Right lobe of liver (tissue), 6 donors: ENCODE data around the gene COMMD4. TPM values are rescaled to one million over a fixed set of nuclear protein-coding genes. Genes with fewer than 3 reads are reported as not detected.
"Not testable (repeated sequence)": the region's sequence is repeated elsewhere in the genome, so short reads cannot be mapped to it uniquely, and the experiment has no call there.

Experiments
- ATAC-seq, 4 donors: fragments of 200-7000 bp; cut with Tn5 transposase; one replicate each; pipeline ENCODE4 v1.9.1; 2020; ENCODE audit warnings: mild to moderate bottlenecking in 4 of 4, moderate library complexity in 4 of 4
- DNase-seq, 3 donors: peaks; one replicate each; pipeline ENCODE4 v3.0.0-alpha.2; 2020
- H3K27ac ChIP-seq, 3 donors: fragments of 200-600 bp; one replicate each; pipeline ENCODE4 v1.8.0; 2022
- H3K27me3 ChIP-seq, 2 donors: fragments of 200-600 bp; one replicate each; pipeline ENCODE4 v1.8.0; 2022
- H3K36me3 ChIP-seq, 4 donors: fragments of 200-600 bp; sonication (generic) in 1 of 4; one replicate each; pipeline versions ENCODE4 v1.5.1 to v1.8.0; 2017 to 2022; ENCODE audit warnings: control low read depth in 1 of 4
- H3K4me1 ChIP-seq, 4 donors: fragments of 200-600 bp; sonication (generic) in 1 of 4; one replicate each; pipeline versions ENCODE4 v1.5.1 to v1.8.0; 2017 to 2022; ENCODE audit warnings: control low read depth in 1 of 4
- H3K4me3 ChIP-seq, 3 donors: fragments of 200-600 bp; one replicate each; pipeline ENCODE4 v1.8.0; 2022
- H3K9me3 ChIP-seq, 4 donors: fragments of 200-600 bp; sonication (generic) in 1 of 4; one replicate each; pipeline versions ENCODE4 v1.5.1 to v1.8.0; 2017 to 2022; ENCODE audit warnings: control low read depth in 1 of 4
- POLR2A ChIP-seq: fragments of 450-650 bp; IDR thresholded peaks from one replicate; pipeline ENCODE4 v1.6.1; 2017; ENCODE audit warnings: antibody characterized with exemption, mild to moderate bottlenecking
- WGBS: methylation state at CpG from one replicate; pipeline ENCODE4 v1.1.6; 2018; ENCODE audit warnings: low coverage, low lambda C conversion rate; ENCODE audit not compliant: insufficient coverage; ENCODE audit errors: missing lambda C conversion rate; 5-methylcytosine and 5-hydroxymethylcytosine counted together
- intact Hi-C, 2 donors: fragments of 100-400 bp; cut with DNase I; formaldehyde crosslinking; loops; one replicate each; pipeline versions ENCODE4 v1.11.2 to v1.14.1; 2022
- total RNA-seq, 6 experiments: library from RNA; depleted of rRNA in 2 of 6; stranded (reverse); fragments of >200 nt in 2 of 6; fragmentation: NEBNext Ultra II Directional in 3 of 6; extraction: Animal tissue kit (Norgen Biotek cat#: 25700) in 3 of 6; gene quantifications; one replicate each; pipeline versions ENCODE4 v1.1.0 to v1.2.4, GENCODE V29; 2016 to 2023
- TF ChIP-seq, protein P1 (sequence below), 4 donors: fragments of 200-600 bp in 3 of 4; fragments of 450-650 bp in 1 of 4; IDR thresholded peaks; one replicate each; pipeline versions ENCODE4 v1.5.1 to v1.8.0; 2016 to 2022; ENCODE audit warnings: antibody characterized with exemption in 4 of 4, mild to moderate bottlenecking in 2 of 4
- donor health status: DM: no; HTN: yes; CAD: no.
- donor health status: DM: no; HTN: no; CAD: no.
- donor health status: DM: no; HTN: no; CAD: no.
- donor health status: DM: no; HTN: yes; CAD: no.
- donor health status: DM: no; HTN: yes; CAD: no.

The COMMD4 gene
- total RNA-seq, 6 experiments from 2014 or later, result 25.6 to 57.0 (median 41.6) TPM

DNA sequence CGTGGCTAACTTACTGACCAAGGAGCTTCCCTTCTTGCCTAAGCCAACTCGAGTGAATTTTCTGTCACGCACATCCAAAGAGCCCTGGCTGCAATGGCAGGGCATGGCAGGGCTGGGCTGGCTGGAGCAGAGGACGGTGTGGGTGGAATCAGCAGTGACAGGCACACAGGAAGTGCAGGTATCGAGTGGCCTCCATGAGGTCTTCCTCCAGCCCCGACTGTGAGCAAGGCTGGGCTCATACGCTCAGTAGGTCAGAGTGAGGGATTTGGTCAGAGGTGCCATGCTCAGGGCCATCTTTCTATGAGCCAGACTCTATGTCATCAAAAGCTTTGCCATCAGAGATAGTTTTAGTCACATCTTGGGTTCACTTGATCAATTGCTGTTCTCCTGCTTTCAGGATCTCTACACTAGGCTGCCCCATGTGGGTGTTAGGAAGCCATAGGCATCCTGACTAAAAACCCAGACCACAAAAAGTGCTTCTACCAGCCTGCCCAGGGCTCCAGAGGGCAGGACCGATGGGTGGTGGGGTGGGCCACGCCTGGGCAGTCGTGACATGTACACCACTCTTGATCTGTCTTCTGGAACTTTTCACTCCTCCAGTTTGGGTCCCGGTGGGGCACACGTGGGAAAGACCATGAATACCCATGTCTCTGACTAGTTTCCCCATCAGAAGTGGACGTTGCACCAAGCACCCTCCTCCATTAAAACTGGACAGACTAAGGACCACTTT lies 22.6 kb upstream of the COMMD4 start:
- no peaks in the 10 kb centered on the region for H3K27me3 ChIP-seq
- no peak overlapping the region for H3K27ac ChIP-seq
- no peak for DNase-seq
- TF ChIP-seq POLR2A, result no peak
- TF ChIP-seq, protein P1, sequence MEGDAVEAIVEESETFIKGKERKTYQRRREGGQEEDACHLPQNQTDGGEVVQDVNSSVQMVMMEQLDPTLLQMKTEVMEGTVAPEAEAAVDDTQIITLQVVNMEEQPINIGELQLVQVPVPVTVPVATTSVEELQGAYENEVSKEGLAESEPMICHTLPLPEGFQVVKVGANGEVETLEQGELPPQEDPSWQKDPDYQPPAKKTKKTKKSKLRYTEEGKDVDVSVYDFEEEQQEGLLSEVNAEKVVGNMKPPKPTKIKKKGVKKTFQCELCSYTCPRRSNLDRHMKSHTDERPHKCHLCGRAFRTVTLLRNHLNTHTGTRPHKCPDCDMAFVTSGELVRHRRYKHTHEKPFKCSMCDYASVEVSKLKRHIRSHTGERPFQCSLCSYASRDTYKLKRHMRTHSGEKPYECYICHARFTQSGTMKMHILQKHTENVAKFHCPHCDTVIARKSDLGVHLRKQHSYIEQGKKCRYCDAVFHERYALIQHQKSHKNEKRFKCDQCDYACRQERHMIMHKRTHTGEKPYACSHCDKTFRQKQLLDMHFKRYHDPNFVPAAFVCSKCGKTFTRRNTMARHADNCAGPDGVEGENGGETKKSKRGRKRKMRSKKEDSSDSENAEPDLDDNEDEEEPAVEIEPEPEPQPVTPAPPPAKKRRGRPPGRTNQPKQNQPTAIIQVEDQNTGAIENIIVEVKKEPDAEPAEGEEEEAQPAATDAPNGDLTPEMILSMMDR (IDR thresholded peaks at IDR 0.05), result no peak
- no peak overlapping the region for H3K4me3 ChIP-seq
- 71% methylated on average over 5 of the region's 13 CpGs for WGBS
- no peaks in the 10 kb centered on the region for H3K9me3 ChIP-seq
- ATAC-seq, result no peak
- no peaks in the 10 kb centered on the region for H3K36me3 ChIP-seq
- intact Hi-C loops, result no loop called here
- no peaks in the 10 kb centered on the region for H3K4me1 ChIP-seq

DNA sequence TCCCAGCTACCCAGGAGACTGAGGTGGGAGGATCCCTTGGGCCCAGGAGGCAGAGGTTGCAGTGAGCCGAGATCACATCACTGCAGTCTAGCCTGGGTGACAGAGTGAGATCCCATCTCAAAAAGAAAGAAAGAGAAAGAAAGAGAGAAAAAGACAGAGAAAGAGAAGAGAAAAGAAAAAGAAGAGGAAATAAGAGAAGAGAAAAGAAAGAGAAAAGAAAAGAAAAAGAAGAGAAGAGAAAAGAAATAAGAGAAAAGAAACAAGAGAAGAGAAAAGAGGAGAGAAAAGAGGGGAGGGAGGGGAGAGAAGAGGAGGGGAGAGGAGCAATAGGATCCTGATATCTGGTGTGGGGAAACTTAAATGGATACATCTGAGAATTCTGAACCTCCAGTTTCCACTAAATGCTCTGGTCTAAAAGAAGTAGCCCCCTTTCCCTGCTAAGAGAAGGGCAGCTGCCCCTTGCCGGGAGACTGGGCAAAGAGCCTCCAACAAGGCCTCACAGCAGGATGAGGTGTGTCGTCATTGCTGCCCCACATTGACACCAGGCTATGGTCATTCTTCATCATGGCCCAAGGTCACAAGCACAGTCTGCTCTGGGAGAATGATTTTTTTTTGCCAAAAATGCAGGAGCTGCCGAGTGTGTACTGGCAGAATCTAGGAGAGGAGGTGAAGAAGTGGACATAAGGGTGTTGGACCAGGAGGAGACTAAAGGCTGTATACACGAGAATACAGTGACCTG lies 21.1 kb upstream of the COMMD4 start:
- 60% methylated on average over 3 of the region's 5 CpGs for WGBS
- ATAC-seq, result no peak

DNA sequence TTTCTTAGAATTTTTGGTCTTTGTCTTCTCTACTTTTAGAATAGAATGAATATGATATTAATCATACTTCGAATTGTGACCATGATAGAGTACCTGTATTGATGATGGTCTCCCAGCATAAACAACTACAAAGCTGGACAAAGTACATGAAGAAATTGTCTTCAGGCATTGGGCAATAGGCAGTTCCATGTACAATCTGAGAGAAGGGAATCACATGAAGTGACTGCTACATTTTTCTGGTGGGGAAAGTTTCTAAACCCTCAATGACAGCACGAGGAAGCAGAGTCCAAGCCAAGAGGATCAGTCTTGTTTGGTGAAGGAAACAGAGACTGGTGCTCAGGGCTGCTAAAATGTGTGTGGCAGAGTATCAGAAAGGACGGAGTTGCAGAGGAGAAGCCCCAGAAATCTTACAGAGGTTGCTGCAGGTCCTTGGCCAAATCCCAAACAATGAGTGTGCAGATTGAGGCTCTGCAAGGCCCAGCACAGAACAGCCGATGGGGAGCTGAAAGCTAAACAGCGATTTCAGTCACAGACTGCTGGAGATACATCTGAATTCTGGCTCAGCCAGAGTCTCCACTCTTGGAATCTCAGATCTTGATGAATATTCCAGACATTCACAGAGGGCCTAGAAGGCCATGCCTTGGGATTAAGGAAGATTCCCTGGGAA lies 16.5 kb upstream of the COMMD4 start:
- H3K27me3 ChIP-seq, H3K36me3 ChIP-seq, H3K27ac ChIP-seq, H3K4me1 ChIP-seq, ATAC-seq, H3K9me3 ChIP-seq, DNase-seq, intact Hi-C loops, H3K4me3 ChIP-seq: not testable (repeated sequence)
- 73% methylated on average over 5 of the region's 5 CpGs for WGBS

More for the DNA sequence above, 21.1 kb upstream of the COMMD4 start:
- DNase-seq, result no peak
- H3K9me3 ChIP-seq, result no peaks in the 10 kb centered on the region
- H3K4me3 ChIP-seq, result no peak overlapping the region
- H3K36me3 ChIP-seq, result no peaks in the 10 kb centered on the region
- H3K4me1 ChIP-seq, result no peaks in the 10 kb centered on the region
- H3K27me3 ChIP-seq, result no peaks in the 10 kb centered on the region
- TF ChIP-seq, protein P1 (IDR thresholded peaks at IDR 0.05), result no peak
- TF ChIP-seq POLR2A, result no peak
- intact Hi-C loops, result no loop called here
- no peak overlapping the region for H3K27ac ChIP-seq

DNA sequence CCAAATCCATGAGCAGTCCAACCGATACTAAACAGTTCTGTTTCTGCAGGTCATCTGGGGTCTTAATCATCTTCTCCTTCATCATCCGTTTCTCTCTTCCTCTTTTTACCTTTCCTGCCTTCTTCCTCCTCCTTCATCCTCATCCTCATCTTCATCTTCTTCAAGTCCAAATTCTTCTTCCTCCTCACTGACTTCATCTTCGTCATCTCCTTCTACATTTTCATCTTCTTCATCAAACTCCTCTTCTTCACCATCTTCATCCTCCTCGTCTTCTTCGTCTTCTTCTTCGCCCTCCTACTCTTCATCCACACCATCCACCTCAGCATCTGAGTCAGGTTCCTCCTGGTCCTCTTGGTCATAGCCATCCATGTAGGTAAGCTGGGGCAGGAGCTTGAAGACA lies 14.2 kb upstream of the COMMD4 start:
- H3K27me3 ChIP-seq, result no peaks in the 10 kb centered on the region

More for the DNA sequence above, 14.2 kb upstream of the COMMD4 start:
- Histone ChIP-seq H3K36me3 (no peaks in the 10 kb centered on the region), H3K4me3 (no peak overlapping the region), H3K9me3 (no peaks in the 10 kb centered on the region), H3K27ac (no peak overlapping the region), H3K4me1 (no peaks in the 10 kb centered on the region)
- no peak for ATAC-seq
- intact Hi-C loops, result no loop called here
- no peak for DNase-seq
- TF ChIP-seq, protein P1 (IDR thresholded peaks at IDR 0.05), result no peak
- TF ChIP-seq POLR2A, result no peak
- 82% methylated on average over 6 of the region's 6 CpGs for WGBS
